HG03558 (cell line): ENCODE data around the gene LRRC8E.
"Not testable (repeated sequence)": the region's sequence is repeated elsewhere in the genome, so short reads cannot be mapped to it uniquely, and the experiment has no call there.

Experiments
- ATAC-seq: cut with Tn5 transposase; IDR thresholded peaks from one replicate; pipeline ENCODE4 v1.9.1; 2021; ENCODE audit warnings: moderate number of reproducible peaks; ENCODE audit not compliant: unreplicated experiment; ENCODE audit errors: extremely low read depth

Gene LRRC8E

DNA sequence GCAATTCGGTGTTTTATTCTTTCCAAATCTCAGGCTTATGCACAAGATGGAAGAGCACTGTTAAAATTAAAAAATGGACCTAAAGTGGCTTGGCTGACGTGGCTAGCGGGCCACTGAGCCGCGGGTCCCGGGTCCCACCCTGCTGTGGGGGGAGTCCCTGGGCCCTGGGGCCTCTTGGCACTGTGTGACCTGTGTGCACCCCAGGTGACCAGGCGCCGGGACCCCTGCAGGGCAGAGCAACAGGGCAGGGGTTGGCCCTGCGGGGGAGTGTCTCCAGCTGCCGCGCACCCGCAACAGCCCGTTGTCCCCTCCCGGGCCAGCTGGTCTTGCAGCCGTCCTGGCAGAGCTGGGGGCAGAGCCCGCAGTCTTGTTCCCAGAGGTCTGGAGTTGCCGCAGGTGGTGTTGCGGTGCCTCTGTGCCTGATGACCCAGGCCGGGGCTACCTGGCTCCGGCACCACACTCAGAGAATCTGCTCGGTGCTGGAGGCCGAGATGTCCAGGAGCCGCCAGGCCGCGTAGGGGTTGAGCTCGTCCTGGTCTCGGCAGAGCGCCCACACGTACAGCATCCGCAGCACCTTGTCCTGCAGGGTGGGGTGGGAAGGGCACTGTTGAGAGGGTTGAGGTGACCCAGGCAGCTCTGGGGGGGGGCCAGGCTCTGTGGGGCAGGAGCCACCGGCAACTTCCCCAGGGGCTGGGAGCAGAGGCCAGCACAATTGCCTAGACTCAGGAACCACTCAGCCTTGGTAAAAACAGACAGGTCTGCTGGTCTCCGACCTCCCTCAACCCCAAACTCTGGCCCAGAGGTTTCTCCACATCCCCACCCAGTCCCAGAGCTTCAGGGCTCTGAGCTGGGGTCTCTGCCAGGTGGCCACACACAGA lies 38.7 kb downstream of the LRRC8E start:
- ATAC-seq = no peak

DNA sequence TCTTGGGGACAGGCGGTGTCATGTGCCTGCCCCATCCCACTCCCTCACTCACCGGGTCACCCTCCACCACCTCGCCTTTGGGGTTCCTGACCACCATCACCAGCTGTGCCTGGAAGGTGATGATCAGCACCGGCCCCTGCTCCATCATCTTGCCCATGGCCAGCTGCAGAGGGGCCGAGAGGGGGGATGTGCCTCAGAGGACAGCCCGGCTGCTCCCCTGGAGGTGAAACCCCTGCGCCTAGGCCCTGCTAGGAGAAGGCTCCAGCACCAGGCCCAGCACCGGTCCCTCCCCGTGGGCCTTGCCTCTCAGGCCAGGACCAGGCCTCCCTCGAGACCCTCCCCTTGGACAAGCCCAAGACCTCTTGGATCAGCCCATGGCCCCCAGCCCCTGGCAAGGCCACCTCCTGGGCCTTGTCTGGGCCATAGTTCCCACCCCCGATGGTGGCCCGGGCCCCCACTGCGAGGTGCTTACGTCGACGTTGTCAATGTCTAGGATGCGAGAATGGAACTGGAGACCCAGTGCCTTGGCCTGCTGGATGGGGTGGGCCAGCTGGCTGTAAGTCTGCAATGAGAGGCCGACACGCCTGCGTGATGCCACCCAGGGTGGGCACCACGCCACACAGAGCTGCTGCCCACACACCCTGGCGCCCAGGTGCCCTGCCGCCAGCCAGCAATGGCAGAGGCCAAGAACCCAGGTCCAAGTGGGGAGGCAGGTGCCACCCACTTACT lies 39.5 kb downstream of the LRRC8E start:
- no peak for ATAC-seq

DNA sequence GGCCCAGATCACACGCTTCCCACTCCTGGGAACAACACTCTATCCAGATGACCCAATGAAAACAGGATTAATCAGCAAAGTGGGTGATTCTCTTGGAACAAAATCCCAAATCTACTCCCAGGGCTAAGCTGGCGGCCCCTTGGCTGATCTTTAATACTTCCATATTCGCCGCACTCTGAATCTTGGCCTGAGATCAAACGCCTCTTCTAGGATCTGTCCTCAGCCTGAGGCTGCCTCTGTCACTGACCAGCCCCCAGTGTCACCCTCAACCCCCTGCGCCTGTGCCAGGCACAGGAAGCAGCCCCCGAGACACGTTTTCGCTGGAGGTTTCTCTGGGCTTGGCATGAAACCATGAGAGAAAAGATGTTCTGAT lies 40.0 kb downstream of the LRRC8E start:
- ATAC-seq = no peak

DNA sequence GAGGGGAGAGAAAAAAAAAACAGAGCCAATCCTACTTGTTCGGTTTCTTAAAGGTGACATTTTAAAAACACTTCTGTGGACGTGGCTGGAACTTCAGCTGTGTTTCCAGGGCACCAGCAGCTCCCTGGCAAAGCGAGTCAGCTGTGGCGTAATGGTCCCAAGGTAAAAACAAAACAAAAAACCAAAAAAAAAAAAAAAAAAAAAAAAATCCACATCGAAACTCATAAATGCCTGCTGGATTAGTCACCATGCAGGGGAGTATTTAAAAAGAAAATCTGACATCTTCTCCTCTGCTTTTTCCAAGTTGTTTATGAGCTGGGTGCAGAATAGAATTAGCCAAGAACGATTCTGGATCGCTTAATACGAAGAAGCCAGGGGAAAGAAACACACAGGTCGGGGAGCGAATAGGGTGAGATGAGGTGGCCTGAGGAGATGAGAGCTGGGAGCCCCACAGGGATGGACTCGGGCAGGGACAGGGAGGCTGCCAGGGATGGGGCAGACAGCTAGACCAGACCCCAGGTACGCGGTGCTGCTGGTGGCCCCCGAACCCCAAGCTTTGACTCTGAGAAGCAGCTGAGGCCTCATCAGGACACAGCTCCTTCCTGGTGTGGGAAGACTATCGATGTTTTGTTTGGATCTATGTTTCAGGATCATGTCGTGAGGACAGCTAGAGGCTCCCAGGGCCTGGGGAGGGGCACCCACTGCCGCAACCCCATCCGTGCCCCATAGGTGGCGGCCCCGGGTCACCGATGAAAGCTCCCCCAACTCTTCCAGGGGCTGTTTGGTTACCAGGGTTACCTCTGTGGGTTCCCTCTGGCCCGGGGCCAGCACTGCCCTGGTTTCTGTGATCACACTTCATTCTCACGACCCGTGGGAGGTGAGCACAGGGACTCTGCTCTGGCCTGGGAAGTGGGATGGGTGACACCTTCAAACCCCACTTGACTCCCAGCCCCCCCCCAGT lies 40.7 kb downstream of the LRRC8E start:
- no peak for ATAC-seq

DNA sequence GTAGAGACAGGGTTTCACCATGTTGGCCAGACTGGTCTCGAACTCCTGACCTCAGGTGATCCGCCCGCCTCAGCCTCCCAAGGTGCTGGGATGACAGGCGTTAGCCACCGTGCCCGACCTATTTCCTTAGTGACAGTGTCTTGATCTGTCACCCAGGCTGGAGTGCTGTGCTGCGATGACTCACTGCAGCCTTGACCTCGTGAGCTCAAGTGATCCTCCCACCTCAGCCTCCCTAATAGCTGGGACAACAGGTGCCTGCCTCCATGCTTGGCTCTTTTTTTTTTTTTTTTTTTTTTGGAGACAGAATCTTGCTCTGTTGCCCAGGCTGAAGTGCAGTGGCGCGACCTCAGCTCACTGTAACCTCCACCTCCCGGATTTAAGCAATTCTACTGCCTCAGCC lies 41.7 kb downstream of the LRRC8E start:
- ATAC-seq = not testable (repeated sequence)

DNA sequence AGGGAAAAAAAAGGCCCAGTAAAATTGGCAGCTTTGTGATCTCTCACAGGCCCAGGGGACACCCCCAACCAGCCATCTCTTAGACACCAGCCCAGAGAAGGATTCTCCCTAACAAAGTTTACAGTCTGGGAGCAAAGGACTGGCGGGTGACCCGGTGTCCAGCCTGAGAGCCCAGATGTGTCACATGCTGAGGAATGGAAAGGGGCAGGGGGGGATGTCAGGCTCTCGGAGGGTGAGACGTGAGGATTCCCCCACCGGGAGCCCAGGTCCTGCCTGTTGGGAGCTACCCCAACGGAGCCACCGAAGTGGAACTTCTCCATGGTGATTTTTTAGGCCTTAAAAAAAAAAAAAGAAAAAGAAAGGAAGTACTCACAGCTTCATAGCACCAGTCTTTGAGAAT lies 42.5 kb downstream of the LRRC8E start:
- no peak for ATAC-seq

DNA sequence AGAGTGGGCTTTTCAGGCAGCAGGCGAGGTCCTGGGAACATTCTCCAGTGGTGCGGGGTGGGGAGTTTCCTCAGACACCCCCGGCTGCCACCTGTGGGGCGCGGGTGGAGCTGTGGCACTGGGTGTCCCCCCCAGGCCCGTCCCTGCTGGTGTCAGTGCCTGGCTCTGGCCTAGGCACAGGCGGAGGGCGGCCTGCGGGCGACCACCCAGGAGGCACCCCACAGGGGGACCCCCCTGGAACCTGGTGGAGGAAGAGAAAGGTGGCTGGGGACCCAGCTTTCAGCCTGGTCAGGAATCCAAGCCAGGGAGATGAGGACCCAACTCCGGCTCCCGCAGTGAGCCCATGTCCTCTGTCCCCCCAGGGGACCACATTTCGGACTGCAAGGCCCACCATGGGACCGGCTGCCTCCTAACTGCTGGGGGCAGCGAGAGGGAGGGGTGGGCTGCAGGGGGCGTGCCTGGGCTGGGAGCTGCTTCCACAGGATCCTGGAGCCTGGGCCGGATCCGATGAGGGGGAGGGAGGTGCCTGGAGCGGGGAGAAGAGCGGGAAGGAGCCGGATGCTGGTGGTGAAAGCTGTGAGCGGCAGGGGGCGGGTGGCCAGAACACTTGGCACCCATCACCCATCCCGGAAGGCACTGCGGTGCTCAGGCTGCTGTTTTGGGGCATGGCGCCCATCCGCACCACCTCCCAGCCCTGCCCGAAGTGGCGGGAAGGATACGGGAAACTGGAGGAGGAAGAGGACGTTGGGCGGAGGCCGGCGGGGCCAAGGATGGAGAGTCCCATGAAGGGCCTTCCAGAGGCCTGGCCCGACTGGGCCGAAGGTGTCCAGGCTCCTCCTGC lies 43.1 kb downstream of the LRRC8E start:
- ATAC-seq = no peak

DNA sequence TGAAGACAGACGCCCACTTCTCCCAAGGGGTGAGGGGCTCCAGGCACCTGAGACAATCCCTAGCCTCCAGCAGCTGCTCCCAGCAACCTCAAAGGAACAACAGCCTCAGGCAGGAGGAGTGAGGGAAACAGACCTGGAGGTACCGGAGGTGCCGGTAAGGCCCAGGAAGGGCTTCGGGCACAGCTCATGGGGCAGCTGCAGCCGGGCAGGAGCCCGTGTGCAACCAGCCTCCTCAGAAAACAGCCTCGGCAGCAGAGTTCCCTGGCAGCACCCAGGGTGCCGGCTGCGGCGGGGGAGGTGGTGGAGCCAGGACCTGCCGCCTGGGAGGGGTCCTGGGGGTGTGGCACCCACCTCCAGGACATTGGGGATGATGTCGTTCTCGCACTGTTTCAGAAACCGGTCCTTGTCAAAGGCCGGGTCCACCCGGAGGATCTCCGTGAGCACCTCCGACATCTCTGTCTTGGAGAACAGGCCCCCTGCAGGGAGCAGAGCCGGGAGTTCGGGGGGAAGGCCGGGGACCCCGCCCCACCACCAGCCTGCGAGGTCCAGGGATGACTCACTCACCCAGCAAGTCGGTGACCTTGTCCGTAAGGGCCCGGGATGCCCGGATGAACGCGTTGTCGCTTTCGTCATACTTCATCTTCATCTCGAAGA lies 44.1 kb downstream of the LRRC8E start:
- ATAC-seq = no peak

DNA sequence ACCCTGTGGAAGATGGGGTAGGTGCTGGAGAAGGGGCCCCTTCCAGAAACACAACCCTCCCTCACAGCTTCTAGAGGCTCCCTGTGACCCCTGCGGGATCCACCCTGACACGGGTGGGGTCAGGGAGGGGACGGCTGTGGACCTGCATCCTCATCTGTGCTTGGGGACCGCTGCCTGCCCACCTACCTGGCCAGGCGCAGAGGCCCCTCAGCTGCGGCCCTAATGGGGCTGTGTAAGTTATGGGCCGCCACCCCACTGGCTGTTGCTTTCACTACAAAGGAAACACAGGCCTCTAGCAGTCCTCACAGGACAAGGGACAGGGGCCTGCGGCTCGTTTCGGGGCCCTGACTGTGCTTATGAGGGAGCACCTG lies 44.6 kb downstream of the LRRC8E start:
- ATAC-seq = no peak

DNA sequence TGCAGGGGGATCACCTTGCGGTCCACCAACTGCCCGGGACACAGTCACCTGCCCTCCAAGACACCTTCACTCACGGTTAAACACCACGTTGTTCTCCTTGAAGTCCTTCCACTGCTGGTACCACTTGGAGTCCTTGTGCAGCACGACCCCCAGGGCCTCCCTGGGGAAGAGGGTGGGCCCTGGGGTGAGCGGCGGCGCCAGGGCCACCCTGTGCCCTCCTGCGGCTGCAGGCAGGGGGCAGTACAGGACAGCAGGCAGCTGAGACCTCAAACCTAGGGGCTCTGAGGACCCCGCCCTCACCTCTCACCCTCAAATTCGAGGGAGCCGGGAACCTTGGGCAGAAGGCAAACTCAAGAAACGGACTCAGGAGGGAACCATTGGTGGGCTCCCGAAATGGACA lies 45.1 kb downstream of the LRRC8E start:
- no peak for ATAC-seq

DNA sequence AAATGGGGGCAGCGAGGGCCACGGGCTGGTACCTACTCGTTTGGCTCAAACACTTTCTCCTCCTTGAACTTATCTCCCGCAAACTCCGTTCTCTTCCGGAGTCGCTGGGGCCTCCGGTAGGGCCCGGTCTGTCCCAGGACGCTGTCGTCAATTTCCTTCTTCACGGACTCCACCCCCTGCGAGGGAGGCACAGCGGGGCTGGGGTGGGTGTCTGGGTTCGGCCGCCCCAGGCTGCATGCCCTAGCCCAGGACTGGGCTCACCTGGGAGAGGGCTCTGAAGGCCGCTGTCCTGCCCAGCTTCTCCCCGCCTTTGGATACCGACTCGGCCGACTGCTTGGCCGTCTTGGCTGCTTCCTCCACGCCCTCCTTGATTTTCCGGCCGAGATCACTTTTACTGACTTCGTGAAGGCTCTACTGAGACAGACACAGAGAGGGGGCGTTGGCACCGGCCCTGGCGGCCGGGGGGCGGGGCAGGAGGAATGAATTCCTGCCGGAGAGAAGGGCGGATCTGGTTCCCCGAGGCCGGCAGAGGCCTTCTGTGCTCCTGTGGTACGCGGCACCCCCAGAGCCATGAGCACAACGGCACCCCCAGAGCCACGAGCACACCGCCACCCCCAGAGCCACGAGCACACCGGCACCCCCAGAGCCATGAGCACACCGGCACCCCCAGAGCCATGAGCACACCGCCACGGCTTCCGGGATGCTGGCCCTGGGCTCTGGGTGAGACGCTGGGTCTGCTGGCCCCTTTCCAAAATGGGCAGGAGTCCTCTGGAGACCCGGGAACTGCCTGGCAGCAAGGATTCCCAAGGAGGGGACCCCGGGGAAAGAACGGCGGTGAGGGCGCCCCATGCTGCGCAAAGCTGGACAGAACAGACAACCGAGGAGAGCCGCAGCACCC lies 45.8 kb downstream of the LRRC8E start:
- ATAC-seq = no peak

DNA sequence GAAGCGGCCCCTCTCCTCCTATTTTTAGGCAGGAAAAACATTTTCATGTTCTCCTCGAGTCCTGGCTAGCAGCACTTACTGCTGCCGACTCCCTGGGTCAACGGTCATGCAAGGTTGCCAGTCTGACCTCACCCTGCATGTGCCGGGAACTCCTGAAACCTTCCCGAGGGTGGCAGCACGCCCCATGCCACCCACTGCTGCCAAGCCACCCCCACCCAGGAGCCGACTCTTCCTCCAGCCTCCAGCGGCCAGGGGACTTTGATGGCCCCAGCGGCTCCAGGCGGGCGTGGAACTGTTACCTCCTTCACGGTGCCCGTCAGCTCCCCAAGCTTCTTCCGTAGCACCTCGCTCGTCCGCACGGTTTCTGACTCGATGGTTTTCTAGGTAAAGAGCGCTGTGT lies 46.5 kb downstream of the LRRC8E start:
- no peak for ATAC-seq

DNA sequence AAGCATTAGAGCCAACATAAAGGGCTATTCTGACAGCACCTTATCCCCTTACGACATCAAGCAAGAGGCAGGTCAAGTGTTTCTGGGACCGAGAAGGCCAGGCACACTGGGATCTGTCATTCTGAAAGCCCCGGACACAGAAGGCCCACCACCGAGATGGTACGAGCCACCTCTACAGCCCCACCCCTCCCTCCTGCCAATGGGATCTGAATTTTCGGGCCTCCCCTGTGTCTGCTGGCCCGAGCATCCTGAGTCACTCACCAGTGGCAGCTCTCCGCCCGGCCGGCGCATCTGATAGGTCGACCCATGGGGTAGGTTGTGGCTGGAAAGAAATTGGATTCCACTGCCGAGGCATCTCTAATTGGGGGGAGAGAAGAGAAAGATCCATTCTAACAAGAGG lies 52.5 kb downstream of the LRRC8E start:
- ATAC-seq = no peak

DNA sequence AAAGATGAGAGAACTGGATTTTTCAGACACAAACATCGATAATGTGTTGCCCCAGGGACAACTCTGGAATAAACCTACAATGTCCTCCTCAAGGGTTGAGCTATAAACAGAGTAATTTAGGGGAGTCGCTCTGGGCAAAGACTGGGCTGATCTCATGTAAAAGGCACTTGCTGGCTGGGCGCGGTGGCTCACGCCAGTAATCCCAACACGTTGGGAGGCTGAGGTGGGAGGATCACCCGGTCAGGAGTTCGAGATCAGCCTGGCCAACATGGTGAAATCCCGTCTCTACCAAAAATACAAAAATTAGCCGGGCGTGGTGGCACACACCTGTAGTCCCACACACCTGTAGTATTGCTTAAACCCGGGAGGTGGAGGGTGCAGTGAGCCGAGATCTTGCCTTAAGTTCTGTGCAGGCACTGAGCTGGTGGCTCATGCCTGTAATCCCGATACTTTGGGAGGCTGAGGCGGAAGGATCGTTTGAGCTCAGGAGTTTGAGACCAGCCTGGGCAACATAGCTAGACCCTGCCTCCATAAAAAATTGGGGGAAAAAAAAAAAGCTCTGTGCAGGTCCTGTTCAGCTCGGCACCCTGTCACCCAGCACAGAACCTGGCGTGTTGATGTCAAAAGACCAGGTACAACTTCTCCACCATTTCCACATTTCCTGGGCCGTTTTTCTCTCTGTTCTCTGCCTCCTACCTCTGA lies 53.7 kb downstream of the LRRC8E start:
- no peak for ATAC-seq

DNA sequence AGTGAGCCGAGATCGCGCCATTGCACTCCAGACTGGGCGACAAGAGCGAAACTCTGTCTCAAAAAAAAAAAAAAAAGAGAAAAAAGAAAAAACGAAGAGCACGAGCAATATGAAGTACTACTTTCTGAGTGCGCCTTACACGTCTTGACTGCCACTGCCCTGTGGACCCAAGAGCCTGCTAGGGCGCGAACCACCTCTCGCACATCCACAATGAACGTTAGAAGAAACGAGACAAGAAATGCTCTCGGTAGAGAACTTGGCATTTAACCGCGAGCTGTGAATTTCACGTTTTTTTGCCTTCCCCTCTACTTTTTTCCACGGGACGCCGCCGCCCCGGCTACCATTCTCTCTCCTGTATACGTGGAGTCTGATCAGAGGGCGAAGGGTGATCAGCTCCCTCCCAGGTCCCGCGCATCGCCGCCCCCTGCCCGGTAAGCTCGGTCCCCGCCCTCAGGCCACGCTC lies 54.7 kb downstream of the LRRC8E start:
- ATAC-seq = no peak

DNA sequence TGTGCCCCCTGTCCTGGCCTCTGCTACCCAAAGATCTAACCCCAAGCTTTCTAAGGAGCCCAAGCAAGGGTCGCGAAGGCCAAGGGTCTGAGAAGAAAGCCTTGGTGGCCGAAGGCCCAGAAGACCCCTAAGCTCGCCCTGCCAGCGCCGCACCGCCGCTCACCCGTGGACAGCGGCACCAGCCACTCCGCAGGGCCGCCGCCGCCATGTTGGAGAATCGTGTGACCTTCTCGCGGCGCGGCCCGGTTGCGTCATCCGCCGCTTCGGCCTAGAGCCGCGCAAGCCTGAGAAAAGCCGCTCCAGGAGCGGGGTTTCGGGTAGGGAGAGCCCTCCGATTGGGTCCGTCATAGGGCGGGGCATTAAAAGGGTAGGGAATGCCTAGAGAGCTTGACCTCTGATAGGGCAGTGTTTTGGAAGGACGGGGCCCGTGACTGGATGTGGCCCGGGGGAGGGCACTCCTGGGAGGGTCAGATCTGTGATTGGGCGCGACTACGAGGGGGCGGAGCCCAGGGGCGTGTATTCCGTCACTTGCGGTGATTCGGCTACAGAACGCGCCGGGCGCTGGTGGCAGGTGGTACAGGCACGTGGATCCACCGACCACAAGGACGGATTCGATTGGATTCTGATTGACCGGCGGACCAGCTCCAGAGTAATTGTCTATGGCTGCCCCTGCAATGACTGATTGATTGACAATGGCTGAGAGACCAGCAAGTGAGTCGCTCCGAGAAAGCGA lies 55.3 kb downstream of the LRRC8E start, which contains the start of gene TIMM44:
Gene TIMM44 (minus strand): TSS at position 223 of the 733 bp plus-strand sequence. CDS start 15 bp downstream, at position 208.
- peak; percentile 77 for ATAC-seq
